Measurements from ENCODE around the gene SENP8.
A peak's percentile ranks its signal among the peaks of the same experiment; 100 is the strongest.

DNA sequence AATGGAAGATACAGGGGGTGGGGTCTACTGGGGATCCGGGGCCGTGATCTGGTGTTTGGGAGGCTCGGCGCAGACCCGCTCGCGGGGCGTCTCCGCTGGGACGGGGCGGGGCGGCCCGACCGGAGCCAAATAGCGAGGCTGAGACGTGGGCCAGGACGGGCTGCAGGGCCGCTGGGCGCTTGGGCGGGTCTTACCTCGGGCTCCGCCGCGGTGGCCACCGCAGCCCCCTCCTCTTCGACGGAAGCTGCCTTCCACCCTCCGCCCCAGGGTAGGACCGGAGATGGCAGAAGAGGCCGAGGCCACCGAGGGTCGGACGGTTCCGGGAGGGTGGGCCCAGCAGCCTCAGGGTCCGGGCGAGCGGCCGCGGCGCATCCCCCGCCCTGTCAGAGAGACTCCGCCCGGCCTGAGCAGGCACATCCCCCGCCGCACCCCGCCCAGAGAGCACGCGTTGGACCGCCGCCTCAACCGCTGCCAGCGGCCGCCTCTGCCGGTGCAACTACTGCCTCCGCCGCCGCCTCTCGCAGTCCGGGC is 652 bp upstream of the SENP8 start:
- TF ChIP-seq REST (IDR thresholded peaks at IDR 0.05; ENCODE audit: insufficient read depth in 1 of 2, low read depth in 2 of 2, low read length in 2 of 2) (no peak), POLR2AphosphoS5 (IDR thresholded peaks at IDR 0.05; ENCODE audit: low read depth, low read length) (no peak; the same call in 1 of the 2 replicates), SIN3A (IDR thresholded peaks at IDR 0.05; ENCODE audit: borderline replicate concordance, insufficient read depth, low read length) (peak; percentile 40; the same call in 1 of the 2 replicates), TAF1 (IDR thresholded peaks at IDR 0.05; ENCODE audit: borderline replicate concordance, insufficient read depth, low read length) (no peak), FOXP2 (optimal IDR thresholded peaks at IDR 0.05; ENCODE audit: borderline replicate concordance, extremely low read depth, extremely low read length, insufficient read depth) (no peak)

Data from PFSK-1 (cell line).